ENCODE data around the gene MAPK13.
A peak's percentile ranks its signal among the peaks of the same experiment; 100 is the strongest.

Gene MAPK13

GRCh38 chr6:36149476-36149875, 19.2 kb downstream of the MAPK13 start:
- DNase-seq (ENCODE audit: low read depth, low spot score) = no peak

- no peak for DNase-seq (ENCODE audit: low read depth, low spot score)
These were observed 20.0 kb downstream of the MAPK13 start for GRCh38 chr6:36150283-36150682.

DNA sequence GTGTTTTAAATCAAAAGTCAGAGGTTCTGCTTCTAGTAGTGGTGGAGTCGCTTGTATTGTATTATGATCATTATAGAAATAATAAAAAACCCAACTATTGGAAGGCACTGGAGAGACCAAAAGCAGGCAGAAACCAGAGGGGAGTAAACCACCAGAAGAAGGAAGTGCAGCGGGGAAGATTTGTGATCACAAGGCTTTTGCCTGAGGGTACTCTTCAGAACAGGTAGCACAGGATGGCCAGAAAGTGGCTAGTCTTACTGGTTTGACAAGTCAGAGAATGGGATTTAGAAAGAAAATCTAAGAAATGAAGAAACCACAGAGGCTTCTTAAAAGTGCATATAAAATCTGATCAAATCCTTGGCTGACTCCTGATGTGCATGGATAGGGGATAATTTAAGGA, 24.0 kb downstream of the MAPK13 start:
- no peak for DNase-seq (ENCODE audit: low read depth, low spot score)

DNA sequence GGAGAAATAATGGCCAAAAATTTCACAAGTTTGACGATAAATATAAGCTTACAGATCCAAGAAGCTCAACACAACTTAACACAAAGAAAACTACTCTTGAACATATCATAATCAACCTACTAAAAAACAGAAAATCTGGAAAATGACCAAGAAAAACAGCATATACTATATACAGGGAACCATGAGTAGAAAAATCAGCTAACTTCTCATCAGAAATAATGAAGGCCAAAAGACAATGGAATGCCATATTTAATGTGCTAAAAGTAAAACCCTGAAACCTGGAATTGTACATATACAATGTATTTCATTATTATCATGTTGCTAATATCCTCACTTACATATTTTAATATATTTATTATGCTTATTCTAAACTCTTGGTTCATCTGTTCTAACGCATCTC, 25.3 kb downstream of the MAPK13 start:
- no peak for DNase-seq (ENCODE audit: low read depth, low spot score)

DNA sequence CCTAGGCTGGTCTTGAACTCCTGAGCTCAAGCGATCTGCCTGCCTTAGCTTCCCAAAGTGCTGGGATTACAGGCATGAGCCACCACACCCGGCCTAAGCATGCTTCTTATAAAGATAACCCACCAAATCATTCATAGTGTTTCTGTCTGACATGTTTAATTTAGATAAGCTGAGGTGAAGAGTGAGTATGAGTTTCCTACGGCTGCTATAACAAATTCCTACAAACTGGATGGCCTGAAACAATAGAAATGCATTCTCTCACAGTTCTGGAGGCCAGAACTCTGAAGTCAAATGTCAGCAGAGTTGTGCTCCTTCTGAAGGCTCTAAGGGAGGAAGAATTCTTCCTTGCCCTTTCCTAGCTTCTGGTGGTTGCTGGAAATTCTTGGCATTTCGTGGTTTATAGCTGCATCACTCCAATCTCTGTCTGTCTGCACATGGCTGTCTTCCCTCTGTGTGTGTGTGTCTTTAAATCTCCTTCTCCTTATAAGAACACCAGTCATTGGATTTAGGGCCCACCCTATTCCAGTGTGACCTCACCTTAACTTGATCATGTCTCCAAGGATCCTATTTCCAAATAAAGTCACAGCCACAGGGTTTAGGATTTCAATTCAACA, 29.9 kb downstream of the MAPK13 start:
- peak; percentile 68 for DNase-seq (ENCODE audit: low read depth, low spot score)

DNA sequence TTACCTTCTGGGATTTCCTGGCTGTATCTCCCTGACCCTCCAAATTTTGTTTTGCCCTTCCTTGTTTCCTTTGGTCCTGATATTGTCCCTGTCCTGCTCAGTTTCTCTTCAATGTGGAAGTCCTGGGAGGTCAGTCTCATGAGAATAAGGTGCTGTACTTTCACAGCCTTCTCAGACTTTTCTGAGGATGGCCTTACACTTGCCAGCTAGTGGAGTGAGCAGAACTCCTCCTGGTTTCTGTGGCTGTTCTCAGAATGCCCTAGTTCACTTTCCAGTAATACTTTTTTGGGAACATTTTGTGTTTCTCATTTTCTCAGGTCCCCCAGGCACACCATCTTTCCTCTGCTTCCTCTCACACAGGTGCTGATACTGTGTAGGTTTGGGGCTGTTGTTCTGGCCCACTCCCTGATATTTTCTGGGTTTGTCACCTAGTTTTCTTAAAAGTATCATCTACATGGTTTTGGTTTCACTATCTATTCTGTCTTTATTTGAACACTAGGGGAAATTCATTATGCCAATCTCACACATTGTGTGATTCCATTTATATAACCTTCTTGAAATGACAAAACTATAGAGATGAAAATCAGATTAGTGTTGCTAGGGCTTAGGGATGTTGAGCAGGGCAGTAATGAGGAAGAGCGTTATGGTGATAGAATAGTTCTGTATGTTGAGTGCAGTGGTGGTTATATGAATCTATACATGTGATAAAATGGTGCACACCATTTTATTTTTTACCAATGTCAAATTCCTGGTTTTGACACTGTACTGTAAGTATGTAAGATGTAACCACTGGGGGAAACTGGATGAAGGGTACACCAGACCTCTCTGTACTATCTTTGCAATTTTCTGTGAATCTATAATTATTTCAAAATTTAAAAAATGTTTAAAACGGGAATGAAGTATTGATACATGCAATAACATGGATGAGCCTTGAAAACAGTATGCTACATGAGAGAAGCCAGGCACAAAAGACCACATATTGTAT, 39.0 kb downstream of the MAPK13 start:
- DNase-seq (ENCODE audit: low read depth, low spot score) = no peak

DNA sequence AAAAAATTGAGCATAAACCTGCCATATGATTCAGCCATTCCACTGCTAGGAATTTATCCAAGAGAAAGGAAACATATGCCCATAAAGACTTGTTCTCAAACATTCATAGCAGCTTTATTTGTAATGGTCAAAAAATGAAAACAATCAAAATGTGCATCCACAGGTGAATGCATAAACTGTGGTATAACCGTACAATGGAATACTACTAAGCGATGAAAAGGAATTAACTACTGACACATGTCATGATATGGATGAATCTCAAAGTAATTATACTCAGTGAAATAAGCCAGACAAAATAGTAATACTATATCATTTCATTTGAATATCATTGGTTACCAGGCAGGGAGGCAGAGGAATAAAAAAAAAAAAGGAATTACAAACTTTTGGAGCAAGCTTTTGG, 40.4 kb downstream of the MAPK13 start:
- DNase-seq (ENCODE audit: low read depth, low spot score) = no peak

- DNase-seq (ENCODE audit: low read depth, low spot score) = no peak
These were observed 41.3 kb downstream of the MAPK13 start for GRCh38 chr6:36171573-36171972.

DNA sequence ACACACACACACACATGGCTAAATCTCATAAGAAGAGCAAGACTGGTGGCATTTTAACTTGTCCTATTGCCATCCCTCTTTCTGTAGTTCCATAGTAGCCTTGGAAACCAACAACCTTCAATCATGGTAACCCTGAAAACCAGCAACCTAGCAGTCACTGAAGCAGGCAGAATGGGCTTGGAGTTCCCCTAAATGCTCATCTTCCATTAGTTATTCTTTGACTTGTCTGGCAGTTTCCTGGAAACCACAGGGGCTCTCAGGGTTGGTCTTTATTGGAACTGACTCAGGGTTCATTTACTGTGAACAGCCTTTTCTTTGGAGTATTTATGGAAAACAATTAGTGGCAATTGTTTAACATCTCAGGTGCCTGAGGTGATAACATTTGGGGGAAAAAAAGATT, 46.9 kb downstream of the MAPK13 start:
- no peak for DNase-seq (ENCODE audit: low read depth, low spot score)

DNA sequence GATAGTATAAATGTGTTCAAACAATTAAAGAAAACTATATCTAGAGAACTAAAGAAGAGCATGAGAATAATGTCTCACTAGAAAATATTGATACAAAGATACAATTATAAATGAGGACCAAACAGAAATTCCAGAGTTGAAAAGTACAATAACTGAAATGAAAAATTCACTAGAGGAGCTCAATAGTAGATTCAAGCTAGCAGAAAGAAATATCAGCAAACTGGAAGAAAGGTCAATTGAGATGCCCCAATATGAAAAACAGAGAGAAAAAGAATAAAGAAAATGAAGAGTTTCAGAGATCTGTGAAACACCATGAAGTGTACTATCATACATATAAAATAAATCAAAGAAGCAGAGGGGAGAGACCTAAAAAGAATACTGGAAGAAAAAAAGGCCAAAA, 48.2 kb downstream of the MAPK13 start:
- no peak for DNase-seq (ENCODE audit: low read depth, low spot score)

DNA sequence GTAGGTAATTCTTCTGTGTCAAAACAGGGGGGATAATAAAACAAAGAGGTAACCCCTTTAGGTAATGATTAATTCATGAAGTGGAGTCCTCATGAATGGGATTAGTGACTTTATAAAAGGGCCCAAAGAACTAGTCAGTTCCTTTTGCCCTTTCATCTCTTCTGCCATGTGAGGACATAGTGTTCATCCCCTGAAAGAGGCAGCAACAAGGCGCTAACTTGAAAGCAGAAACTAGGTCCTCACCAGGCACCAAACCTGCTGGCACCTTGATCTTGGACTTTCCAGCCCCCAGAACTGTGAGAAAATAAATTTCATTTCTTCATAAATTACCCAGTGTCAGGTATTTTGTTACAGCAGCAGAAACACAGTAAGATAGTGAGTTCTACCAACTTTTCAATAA, 49.8 kb downstream of the MAPK13 start:
- no peak for DNase-seq (ENCODE audit: low read depth, low spot score)

GRCh38 chr6:36184311-36184710, 54.0 kb downstream of the MAPK13 start:
- DNase-seq (ENCODE audit: low read depth, low spot score) = no peak

GRCh38 chr6:36186199-36186598, 55.9 kb downstream of the MAPK13 start:
- DNase-seq (ENCODE audit: low read depth, low spot score) = no peak

GRCh38 chr6:36187446-36187845, 57.1 kb downstream of the MAPK13 start:
- DNase-seq (ENCODE audit: low read depth, low spot score) = no peak

Data from astrocyte of the hippocampus (primary cell).